ENCODE measurements around the gene OR4E2.
A peak's percentile ranks its signal among the peaks of the same experiment; 100 is the strongest.
"Not testable (repeated sequence)": the region's sequence is repeated elsewhere in the genome, so short reads cannot be mapped to it uniquely, and the experiment has no call there.

Gene OR4E2

DNA sequence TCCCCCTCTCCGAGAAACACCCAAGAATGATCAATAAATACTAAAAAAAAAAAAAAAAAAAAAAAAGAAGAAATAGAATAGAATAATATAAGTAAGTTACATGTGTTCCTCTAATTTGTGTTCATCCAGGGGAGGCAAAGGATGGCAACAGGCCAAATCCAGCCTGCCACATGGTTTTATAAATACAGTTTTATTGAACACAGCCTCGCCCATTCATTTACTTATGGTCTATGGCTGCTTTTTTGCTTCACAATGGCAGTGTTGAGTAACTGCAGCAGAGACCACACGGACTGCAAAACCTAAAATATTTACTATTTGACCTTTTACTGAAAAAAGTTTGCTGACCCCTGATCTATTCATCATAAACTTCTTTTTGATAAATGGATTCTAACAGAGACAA lies 44.9 kb downstream of the OR4E2 start:
- not testable (repeated sequence) for DNase-seq

DNA sequence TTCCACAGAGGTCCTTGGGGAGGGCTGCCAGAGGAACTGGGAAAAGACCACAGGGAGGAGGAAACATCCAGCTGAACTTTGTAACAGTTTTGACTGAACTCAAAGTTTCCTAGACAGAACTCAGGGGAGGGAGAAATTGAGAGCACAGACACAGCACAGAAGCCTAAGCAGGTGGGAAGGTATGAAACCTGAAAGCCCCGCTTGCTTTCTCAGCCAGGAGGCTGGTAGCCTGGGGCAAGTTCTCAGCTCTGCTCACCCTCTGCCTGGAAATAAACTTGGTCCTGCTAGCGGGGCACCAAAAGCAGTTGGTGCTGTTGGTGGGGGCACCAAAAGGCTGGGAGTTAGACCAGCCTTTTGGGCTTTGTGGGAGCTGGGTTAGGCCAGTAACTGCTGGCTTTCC lies 45.9 kb downstream of the OR4E2 start:
- no peak for DNase-seq

DNA sequence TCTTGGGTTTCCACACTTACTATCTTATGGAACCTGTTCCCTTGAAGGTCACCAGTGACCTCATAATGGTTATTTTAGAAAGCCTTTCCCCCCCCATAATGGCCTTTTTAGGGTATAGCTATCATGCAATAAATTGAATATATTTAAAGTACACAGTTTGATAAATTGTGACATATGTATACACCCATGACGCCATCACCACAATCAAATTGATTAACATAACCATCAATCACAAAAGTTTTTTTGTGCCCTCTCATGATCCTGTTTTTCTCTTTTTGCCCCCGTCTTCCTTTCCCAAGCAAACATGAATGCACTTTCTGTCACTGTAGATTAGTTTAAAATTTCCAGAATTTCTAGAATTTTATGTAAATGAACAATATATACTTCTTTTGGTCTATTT lies 48.7 kb downstream of the OR4E2 start:
- no peak for DNase-seq

DNA sequence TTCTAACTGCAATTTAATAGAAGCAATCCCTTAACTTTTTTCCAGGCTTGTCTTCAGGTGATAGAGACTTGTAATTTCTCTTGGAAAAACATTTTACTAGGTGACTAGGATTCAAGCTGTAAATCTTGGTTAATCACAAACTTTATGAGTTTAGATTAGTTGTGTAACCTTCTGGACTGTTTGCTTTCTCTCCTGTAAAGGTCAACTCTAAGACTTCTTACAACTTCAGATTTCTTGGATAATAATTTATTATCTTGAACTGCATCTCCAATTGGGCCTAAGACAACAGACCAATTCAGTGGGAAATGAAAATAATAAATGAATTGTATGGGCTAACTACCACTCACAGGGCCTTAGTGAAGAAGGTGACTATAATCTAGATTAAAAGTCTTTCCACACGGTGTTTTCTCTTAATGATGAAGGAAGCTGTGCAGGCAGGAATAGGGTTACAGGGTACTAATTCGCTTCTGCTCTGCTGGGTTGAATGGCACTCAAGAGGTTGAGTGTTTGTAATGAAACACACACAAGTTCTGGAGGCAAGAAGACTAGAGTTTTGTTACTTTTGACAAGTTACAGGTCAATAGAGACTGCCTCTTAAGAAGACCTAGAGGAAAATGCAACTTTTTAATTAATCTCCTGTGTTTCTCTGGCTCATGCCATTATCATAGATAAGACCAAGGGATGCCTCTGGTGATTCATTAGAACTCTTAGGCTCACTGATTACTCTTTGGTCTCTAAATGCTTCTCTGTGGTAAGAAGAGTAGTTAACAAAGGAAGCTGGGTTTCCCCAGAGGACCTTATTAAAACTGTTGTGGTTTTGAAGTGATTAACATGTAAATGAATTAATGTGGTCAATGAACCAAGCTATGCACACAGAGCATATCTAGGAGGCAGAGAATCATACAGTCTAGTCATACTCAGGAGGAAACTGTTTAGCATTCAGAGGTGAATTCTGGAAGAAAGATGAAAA lies 50.0 kb downstream of the OR4E2 start:
- DNase-seq: no peak

DNA sequence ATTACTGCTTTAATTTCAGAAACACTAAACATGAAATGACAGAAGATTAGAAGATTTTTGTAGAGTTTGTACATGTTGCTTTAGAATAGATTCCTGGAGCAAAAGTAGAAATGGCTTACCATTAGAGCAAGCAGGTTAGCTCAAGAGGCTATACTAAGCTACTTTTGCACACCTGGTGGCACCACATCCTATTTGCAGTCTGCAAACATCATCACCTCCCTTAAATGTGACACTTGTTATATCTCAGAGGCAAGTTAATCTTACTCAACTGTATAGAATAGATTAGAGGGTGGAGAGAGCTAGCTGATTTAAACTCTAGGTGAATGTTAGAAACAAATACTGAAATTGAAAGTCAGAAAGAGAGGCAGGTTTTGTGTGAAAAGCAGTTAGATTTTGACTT lies 50.7 kb downstream of the OR4E2 start:
- no peak for DNase-seq

DNA sequence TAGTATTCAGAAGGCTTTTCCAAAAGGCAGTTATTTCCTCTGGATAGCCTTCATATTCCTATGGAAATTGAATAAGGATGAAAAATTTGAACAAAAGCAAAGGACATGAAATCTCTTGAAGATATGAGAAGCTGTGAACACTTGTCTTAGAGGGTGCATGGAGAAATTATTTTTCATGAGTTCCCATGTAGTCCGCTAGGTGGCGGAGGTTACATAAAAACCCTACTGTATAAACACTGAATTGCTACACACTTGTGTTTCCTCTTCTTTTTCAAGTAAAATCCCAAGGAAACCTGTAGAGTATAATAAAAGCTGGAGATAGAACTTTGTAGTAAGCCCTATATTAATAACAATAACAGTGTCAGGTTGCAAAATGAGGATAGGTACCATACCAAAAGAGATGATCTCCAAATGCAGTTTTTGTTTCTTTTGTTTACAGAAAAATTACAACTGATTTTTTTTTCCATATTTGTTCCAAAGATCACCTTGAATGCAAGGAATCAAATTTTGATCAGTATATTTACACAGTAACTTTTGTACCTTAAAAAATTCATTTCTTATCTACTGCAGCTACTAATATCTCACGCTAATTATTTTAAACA lies 57.8 kb downstream of the OR4E2 start:
- DNase-seq: peak; percentile 12 to 28

DNA sequence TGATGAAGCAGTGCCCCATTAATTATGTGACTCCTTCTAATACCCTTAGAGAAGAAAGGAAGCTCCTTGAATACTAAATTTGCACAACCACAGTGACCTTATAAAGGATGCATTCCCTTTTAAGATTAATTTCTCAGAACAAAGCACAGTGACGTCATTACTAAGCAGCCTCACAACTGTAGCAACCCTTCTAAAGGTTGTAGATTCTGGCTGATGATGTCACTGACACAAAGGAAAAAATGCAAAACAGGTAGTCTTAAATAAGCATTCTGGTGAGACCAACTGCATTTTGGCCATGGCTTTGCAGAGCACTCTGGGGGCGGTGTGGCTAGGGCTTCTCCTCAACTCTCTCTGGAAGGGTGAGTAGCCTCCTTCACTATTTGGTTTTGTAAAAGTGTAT lies 58.4 kb downstream of the OR4E2 start:
- DNase-seq: no peak

DNA sequence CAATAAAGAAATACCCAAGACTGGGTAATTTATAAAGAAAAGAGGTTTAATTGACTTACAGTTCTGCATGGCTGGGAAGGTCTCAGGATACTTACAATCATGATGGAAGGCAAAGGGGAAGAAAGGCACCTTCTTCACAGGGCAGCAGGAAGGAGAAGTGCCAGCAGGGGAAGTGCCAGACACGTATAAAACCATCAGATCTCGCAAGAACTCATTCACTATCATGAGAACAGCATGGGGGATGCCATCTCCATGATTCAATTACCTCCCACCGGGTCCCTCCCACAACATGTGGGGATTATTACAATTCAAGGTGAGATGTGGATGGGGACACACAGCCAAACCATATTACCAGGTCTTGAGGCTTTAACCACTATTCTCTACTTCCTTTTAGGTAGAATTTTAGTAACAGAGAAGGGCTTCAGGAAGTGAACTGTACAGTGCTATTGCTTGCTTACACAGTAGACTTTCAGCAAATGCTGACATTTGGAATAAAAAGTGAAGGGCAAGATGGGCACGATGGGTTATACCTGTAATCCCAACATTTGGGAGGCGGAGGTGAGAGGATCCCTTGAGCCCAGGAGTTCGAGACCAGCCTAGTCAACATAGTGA lies 60.8 kb downstream of the OR4E2 start:
- DNase-seq: no peak

Data from NCI-H2081 (cell line).